Lower lobe of right lung (tissue), 2 donors: ENCODE measurements around the gene RBM20. TPM values are rescaled to one million over a fixed set of nuclear protein-coding genes. Genes with fewer than 3 reads are reported as not detected.
A peak's percentile ranks its signal among the peaks of the same experiment; 100 is the strongest.

ENCODE experiments used
- ATAC-seq, 2 donors: fragments of 200-7000 bp; cut with Tn5 transposase; one replicate each; pipeline ENCODE4 v1.9.1; 2020 to 2022; ENCODE audit warnings: mild to moderate bottlenecking in 2 of 2, moderate library complexity in 2 of 2
- DNase-seq: peaks from one replicate; pipeline ENCODE4 v3.0.0-alpha.2; 2020
- H3K27ac ChIP-seq: fragments of 200-600 bp; one replicate; pipeline ENCODE4 v1.8.0; 2022
- H3K27me3 ChIP-seq: fragments of 200-600 bp; one replicate; pipeline ENCODE4 v1.8.0; 2022; ENCODE audit warnings: low read depth
- H3K36me3 ChIP-seq: fragments of 200-600 bp; one replicate; pipeline ENCODE4 v1.8.0; 2022; ENCODE audit warnings: mild to moderate bottlenecking
- H3K4me1 ChIP-seq: fragments of 200-600 bp; one replicate; pipeline ENCODE4 v1.8.0; 2022
- H3K4me3 ChIP-seq: fragments of 200-600 bp; one replicate; pipeline ENCODE4 v1.8.0; 2022; ENCODE audit warnings: mild to moderate bottlenecking
- H3K9me3 ChIP-seq: fragments of 200-600 bp; one replicate; pipeline ENCODE4 v1.8.0; 2022
- intact Hi-C: fragments of 100-400 bp; cut with DNase I; formaldehyde crosslinking; loops from one replicate; pipeline ENCODE4 v1.11.0; 2022
- total RNA-seq: library from RNA; stranded (reverse); fragmentation: NEBNext Ultra II Directional; extraction: Animal tissue kit (Norgen Biotek cat#: 25700); gene quantifications from one replicate; pipeline ENCODE4 v1.2.1, GENCODE V29; 2021
- TF ChIP-seq, protein P1 (sequence below): fragments of 200-600 bp; IDR thresholded peaks from one replicate; pipeline ENCODE4 v1.8.0; 2022; ENCODE audit warnings: antibody characterized with exemption, mild to moderate bottlenecking
- donor health status: DM: no; HTN: yes; CAD: no; lungs with severe emphysema.

The RBM20 gene
- total RNA-seq, 1 donor from 2014 or later = 1.0 TPM

DNA sequence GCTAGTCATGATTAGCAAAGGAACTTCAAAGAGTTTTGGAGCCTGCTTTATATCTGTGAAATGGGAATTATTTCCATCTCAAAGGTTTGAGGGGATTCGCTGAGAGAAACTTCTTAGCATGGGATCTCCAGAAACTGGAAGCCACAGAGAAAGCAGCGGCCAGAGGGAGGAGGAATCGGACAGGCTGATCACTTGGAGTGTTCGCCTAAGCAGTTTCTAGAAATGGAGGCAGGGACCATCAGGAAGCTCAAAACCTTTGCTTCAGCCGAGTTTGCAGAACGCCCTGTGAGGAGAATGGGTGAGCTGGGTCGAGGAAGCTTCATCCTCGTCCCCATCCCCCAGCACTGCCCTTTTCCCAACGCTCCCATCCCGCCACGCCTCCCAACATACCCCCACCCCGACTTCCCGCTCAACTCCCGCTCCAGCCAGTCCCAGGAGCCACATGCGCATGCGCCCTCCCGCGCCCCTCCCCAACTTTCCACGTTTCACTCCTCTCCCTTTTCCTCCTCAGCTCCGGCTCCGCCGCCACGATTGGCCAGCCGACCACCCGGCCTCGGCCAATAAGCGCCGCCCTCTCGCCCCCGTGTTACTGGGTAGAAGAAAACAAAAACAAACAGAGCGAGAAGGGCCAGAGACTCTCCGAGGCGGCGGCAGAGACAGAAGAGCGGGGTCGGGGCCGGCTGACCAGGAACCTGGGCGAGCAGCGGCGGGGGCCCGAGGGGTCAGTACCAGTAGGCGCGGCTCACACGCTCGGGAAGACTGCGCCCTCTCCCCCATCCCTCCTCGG is 227.4 kb downstream of the RBM20 start, which contains the start of gene PDCD4:
Gene PDCD4 (plus strand): TSS at position 631 of the 787 bp plus-strand sequence. CDS start 4,100 bp downstream, outside the sequence.
- H3K36me3 ChIP-seq = peaks cover 4% of the 10 kb centered on the region
- ATAC-seq (peak; percentile 97), DNase-seq (peak; percentile 99)
- H3K9me3 ChIP-seq = no peaks in the 10 kb centered on the region
- TF ChIP-seq, protein P1, sequence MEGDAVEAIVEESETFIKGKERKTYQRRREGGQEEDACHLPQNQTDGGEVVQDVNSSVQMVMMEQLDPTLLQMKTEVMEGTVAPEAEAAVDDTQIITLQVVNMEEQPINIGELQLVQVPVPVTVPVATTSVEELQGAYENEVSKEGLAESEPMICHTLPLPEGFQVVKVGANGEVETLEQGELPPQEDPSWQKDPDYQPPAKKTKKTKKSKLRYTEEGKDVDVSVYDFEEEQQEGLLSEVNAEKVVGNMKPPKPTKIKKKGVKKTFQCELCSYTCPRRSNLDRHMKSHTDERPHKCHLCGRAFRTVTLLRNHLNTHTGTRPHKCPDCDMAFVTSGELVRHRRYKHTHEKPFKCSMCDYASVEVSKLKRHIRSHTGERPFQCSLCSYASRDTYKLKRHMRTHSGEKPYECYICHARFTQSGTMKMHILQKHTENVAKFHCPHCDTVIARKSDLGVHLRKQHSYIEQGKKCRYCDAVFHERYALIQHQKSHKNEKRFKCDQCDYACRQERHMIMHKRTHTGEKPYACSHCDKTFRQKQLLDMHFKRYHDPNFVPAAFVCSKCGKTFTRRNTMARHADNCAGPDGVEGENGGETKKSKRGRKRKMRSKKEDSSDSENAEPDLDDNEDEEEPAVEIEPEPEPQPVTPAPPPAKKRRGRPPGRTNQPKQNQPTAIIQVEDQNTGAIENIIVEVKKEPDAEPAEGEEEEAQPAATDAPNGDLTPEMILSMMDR = no peak
- peak within 1 kb of the TSS; percentile 97 for H3K27ac ChIP-seq
- H3K4me3 ChIP-seq = peak within 1 kb of the TSS; percentile 82
- H3K27me3 ChIP-seq = no peaks in the 10 kb centered on the region
- intact Hi-C loops = no loop called here
- H3K4me1 ChIP-seq = peaks cover 42% of the 10 kb centered on the region

GRCh38 chr10:110872145-110872983 is 228.2 kb downstream of the RBM20 start:
- TF ChIP-seq, protein P1 = peak; percentile 12
- Histone ChIP-seq H3K27ac (peak overlapping the region; percentile 97), H3K27me3 (no peaks in the 10 kb centered on the region), H3K36me3 (peaks cover 12% of the 10 kb centered on the region), H3K9me3 (no peaks in the 10 kb centered on the region), H3K4me3 (peak overlapping the region; percentile 82), H3K4me1 (peaks cover 41% of the 10 kb centered on the region)
- DNase-seq = peak; percentile 86
- ATAC-seq = peak; percentile 87 to 90
- intact Hi-C loops = no loop called here

DNA sequence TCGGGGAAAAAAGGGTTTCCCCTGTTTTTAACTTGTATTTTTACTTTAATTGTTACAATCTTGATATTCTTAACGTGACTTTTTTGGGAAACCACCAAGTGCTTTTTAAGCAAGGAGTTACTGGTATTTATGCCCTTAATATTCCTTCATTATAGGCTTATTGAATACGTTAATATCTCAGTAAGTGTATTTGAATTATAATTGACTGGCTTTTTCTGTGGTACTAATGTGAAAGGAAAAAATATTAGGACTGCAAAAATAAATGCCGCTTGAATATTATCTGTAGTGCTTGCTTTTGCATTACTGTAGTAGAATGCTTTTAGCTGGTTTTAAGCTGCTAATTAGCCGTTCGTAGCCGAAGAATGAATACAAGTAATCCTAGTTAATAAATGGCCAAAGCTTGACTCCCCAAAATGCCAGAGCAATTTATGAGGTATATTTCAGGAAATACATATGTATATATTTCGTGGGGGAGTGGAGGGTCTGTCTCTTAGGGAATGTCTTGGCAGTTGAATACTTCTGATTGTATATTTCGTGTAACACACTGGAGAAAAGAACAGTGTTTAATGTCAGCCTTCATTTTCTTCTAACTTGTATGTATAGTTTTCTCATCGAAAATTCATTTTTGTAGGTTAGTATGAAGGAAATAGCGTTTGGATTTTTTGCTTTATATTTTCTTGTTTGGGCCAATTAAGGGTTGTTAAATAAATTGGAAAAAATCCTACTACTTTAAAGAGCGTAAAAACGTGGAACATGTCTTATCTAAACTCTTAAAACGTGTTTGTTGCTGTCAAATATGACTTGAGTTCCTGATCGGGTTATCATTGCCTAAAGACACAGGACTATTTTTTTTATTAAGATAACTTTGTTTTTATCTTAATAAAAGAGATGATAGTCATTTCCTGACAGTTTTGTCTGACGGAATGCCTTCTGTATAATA is 229.1 kb downstream of the RBM20 start:
- H3K36me3 ChIP-seq = peaks cover 19% of the 10 kb centered on the region
- no peaks in the 10 kb centered on the region for H3K9me3 ChIP-seq
- intact Hi-C loops = no loop called here
- DNase-seq = no peak
- TF ChIP-seq, protein P1 = no peak
- peak overlapping the region; percentile 97 for H3K27ac ChIP-seq
- ATAC-seq = no peak
- H3K4me3 ChIP-seq = peak overlapping the region; percentile 82
- no peaks in the 10 kb centered on the region for H3K27me3 ChIP-seq
- peaks cover 35% of the 10 kb centered on the region for H3K4me1 ChIP-seq

GRCh38 chr10:110873951-110874350 is 229.8 kb downstream of the RBM20 start:
- DNase-seq (no peak), ATAC-seq (no peak)
- Histone ChIP-seq H3K27ac (no peak overlapping the region), H3K4me3 (peak overlapping the region; percentile 82), H3K9me3 (no peaks in the 10 kb centered on the region), H3K36me3 (peaks cover 26% of the 10 kb centered on the region), H3K4me1 (peaks cover 35% of the 10 kb centered on the region), H3K27me3 (no peaks in the 10 kb centered on the region)
- intact Hi-C loops = no loop called here
- TF ChIP-seq, protein P1 = no peak

GRCh38 chr10:110876000-110876399 is 231.9 kb downstream of the RBM20 start:
- ATAC-seq = no peak
- Histone ChIP-seq H3K27ac (no peak overlapping the region), H3K36me3 (peaks cover 33% of the 10 kb centered on the region), H3K9me3 (no peaks in the 10 kb centered on the region), H3K4me1 (peaks cover 31% of the 10 kb centered on the region), H3K27me3 (no peaks in the 10 kb centered on the region), H3K4me3 (no peak overlapping the region)
- TF ChIP-seq, protein P1 = no peak
- intact Hi-C loops = no loop called here
- no peak for DNase-seq
